Endothelial cell of umbilical vein (primary cell): Measurements from ENCODE around the gene SIX5. TPM values are rescaled to one million over a fixed set of nuclear protein-coding genes. Genes with fewer than 3 reads are reported as not detected.

Experiments used
- BruUV-seq: library from RNA; stranded (reverse); fragments of 400-500 nt; replicated peaks from 2 replicates; lab custom pipeline; 2021; lab: Mats Ljungman, UMichigan
- CTCF ChIA-PET: fragments of 300-600, 350-600 bp; sonication (Branson Sonifier 250); formaldehyde crosslinking; loops from one replicate; lab custom pipeline; 2021; ENCODE audit warnings: antibody characterized with exemption, inconsistent platforms; lab: Charles Lee
- POLR2A ChIA-PET: fragments of 300-600, 350-600 bp; sonication (Branson Sonifier 250); formaldehyde crosslinking; loops from one replicate; lab custom pipeline; 2021; ENCODE audit warnings: antibody characterized with exemption, inconsistent platforms; lab: Charles Lee
- DNase-seq: peaks from one replicate; pipeline ENCODE4 v3.0.0-alpha.2; 2011; ENCODE audit warnings: low read depth, low spot score
- FAIRE-seq: peaks from 2 replicates; lab custom pipeline; 2011; peaks lifted over from hg19 to GRCh38; lab: Jason Lieb, UNC
- H2AFZ ChIP-seq: 2 replicates; pipeline ENCODE4 v1.6.0; 2012; ENCODE audit warnings: low read depth, low read length, control low read depth, inconsistent platforms
- H3K27ac ChIP-seq: 2 replicates; pipeline ENCODE4 v1.5.1; 2011; ENCODE audit warnings: low read depth, mild to moderate bottlenecking, control low read depth, low read length, moderate library complexity; ENCODE audit not compliant: insufficient read depth
- H3K27me3 ChIP-seq, 2 experiments: 2 replicates each; pipeline versions ENCODE4 v1.6.0 to v1.6.1; 2011; ENCODE audit warnings: low read length in 2 of 2, mixed read lengths in 1 of 2; ENCODE audit not compliant: control insufficient read depth in 2 of 2, insufficient read depth in 2 of 2
- H3K36me3 ChIP-seq, 2 experiments: 2 replicates in 1 of 2; 3 replicates in 1 of 2; pipeline ENCODE4 v1.5.1; 2011; ENCODE audit warnings: low read length in 2 of 2, mild to moderate bottlenecking in 1 of 2, moderate library complexity in 1 of 2; ENCODE audit not compliant: control insufficient read depth in 2 of 2, insufficient read depth in 2 of 2; ENCODE audit errors: extremely low read depth in 1 of 2
- H3K4me1 ChIP-seq: 3 replicates; pipeline ENCODE4 v1.5.1; 2011; ENCODE audit warnings: mild to moderate bottlenecking, low read length; ENCODE audit not compliant: control insufficient read depth, insufficient read depth; ENCODE audit errors: extremely low read depth
- H3K4me2 ChIP-seq: 2 replicates; pipeline ENCODE4 v1.6.1; 2011; ENCODE audit warnings: low read length, control low read depth, mixed read lengths; ENCODE audit not compliant: insufficient read depth
- H3K4me3 ChIP-seq, 3 experiments: fragments of 200-600 bp in 1 of 3; sonication (generic), shearing (Covaris generic) in 1 of 3; replicated peaks in 1 of 3; 2 replicates each; pipeline ENCODE4 v1.5.1; 2011 to 2016; ENCODE audit warnings: control low read depth in 3 of 3, low read length in 3 of 3, mild to moderate bottlenecking in 2 of 3, inconsistent platforms in 1 of 3, low read depth in 1 of 3, moderate library complexity in 1 of 3; ENCODE audit not compliant: insufficient read depth in 1 of 3
- H3K79me2 ChIP-seq: 2 replicates; pipeline ENCODE4 v1.6.0; 2012; ENCODE audit warnings: low read length, inconsistent platforms; ENCODE audit not compliant: control insufficient read depth, insufficient read depth
- H3K9ac ChIP-seq: replicated peaks from 2 replicates; pipeline ENCODE3; 2011; ENCODE audit warnings: low read length, control low read depth; ENCODE audit not compliant: insufficient read depth; ENCODE audit errors: extremely low read depth
- H3K9me1 ChIP-seq: replicated peaks from 3 replicates; pipeline ENCODE4 v1.6.0; 2011; ENCODE audit warnings: mild to moderate bottlenecking, low read length; ENCODE audit not compliant: control insufficient read depth, insufficient read depth; ENCODE audit errors: extremely low read depth
- H3K9me3 ChIP-seq: replicated peaks from 2 replicates; pipeline ENCODE4 v1.5.1; 2012; ENCODE audit warnings: low read length, inconsistent platforms; ENCODE audit not compliant: control insufficient read depth, insufficient read depth
- H4K20me1 ChIP-seq: replicated peaks from 2 replicates; pipeline ENCODE3; 2011; ENCODE audit warnings: mild to moderate bottlenecking, low read length; ENCODE audit not compliant: control insufficient read depth, insufficient read depth; ENCODE audit errors: extremely low read depth
- EZH2 ChIP-seq: IDR thresholded peaks from 2 replicates; pipeline ENCODE4 v1.6.1; 2012; ENCODE audit warnings: borderline replicate concordance, low read depth, mild to moderate bottlenecking, moderate library complexity, low read length, inconsistent platforms; ENCODE audit not compliant: severe bottlenecking
- FOS ChIP-seq: IDR thresholded peaks from 2 replicates; pipeline ENCODE4 v1.6.1; 2011; ENCODE audit warnings: mild to moderate bottlenecking, low read length, moderate library complexity, borderline replicate concordance; ENCODE audit not compliant: insufficient read depth
- GATA2 ChIP-seq: IDR thresholded peaks from 2 replicates; pipeline ENCODE4 v1.7.0; 2011; ENCODE audit warnings: low read depth, mild to moderate bottlenecking, moderate library complexity, mixed read lengths, low read length; ENCODE audit not compliant: insufficient read length, insufficient read depth
- JUN ChIP-seq: IDR thresholded peaks from 2 replicates; pipeline ENCODE4 v1.6.1; 2011; ENCODE audit warnings: borderline replicate concordance, low read depth; ENCODE audit not compliant: insufficient read length, insufficient read depth
- MYC ChIP-seq: IDR thresholded peaks from one replicate; pipeline ENCODE4 v1.6.1; 2011; ENCODE audit warnings: mild to moderate bottlenecking, low read depth, low read length
- POLR2A ChIP-seq: IDR thresholded peaks from 2 replicates; pipeline ENCODE4 v1.6.1; 2012; ENCODE audit warnings: low read depth, mild to moderate bottlenecking, control low read depth, low read length
- POLR2AphosphoS5 ChIP-seq: IDR thresholded peaks from 2 replicates; pipeline ENCODE4 v1.6.1; 2012; ENCODE audit warnings: low read depth, mild to moderate bottlenecking, control low read depth, low read length, moderate library complexity; ENCODE audit not compliant: insufficient read depth
- dilution Hi-C: fragments of 300-500 bp; cut with MboI; formaldehyde crosslinking; loops from one replicate; pipeline ENCODE4 v1.15.0; 2019; ENCODE audit warnings: low sequenced_read_pairs; ENCODE audit not compliant: extremely low pct_ligation_motif_present
- intact Hi-C: fragments of 100-400 bp; cut with micrococcal nuclease; formaldehyde crosslinking; loops from one replicate; pipeline ENCODE4 v1.10.0; 2022
- polyA plus RNA-seq, 4 experiments: library from polyadenylated mRNA; depleted of rRNA in 3 of 4; stranded (reverse) in 3 of 4; unstranded in 1 of 4; fragments of >200 nt; gene quantifications; 2 replicates each; pipeline versions ENCODE4 v1.2.1 to v1.2.3, GENCODE V29; 2011 to 2012; ENCODE audit warnings: missing spikeins in 1 of 4
- total RNA-seq: library from RNA; stranded (reverse); gene quantifications from 2 replicates; pipeline ENCODE4 v1.2.3, GENCODE V29; 2021
- TF ChIP-seq, protein P1 (sequence below): IDR thresholded peaks from 2 replicates; pipeline ENCODE4 v1.6.1; 2011; ENCODE audit not compliant: insufficient read depth, insufficient read length
- TF ChIP-seq, protein P2 (sequence below), 2 donors: IDR thresholded peaks; 1 replicate in 1 of 2; 2 replicates in 1 of 2; pipeline ENCODE4 v1.5.1; 2011; ENCODE audit warnings: low read length in 2 of 2, mild to moderate bottlenecking in 2 of 2, moderate library complexity in 2 of 2, control low read depth in 1 of 2, inconsistent platforms in 1 of 2, low read depth in 1 of 2; ENCODE audit not compliant: insufficient read depth in 1 of 2; ENCODE audit errors: extremely low read depth in 1 of 2

The SIX5 gene
- total and polyA plus RNA-seq, 2 donors (not counting 3 experiments of a cell fraction or from before 2014, with no cell fraction given), result 13.1 to 16.7 TPM

GRCh38 chr19:45771311-45771933, 2.4 kb upstream of the SIX5 start:
- peak overlapping the region; percentile 9 for H3K4me2 ChIP-seq
- ChIA-PET CTCF (interaction anchor here (2.5 to 5.1 kb wide), 3 partner anchors 10 to 30 kb away, joined by 29 to 125 read pairs (median 66); partner anchors contain the start of genes DMPK and DMWD), POLR2A (interaction anchor here (1.2 to 1.5 kb wide), 3 partner anchors 41 to 92 kb away, joined by 3 to 4 read pairs (median 3); no protein-coding TSS in a partner anchor)
- no peaks in the 10 kb centered on the region for H3K9me1 ChIP-seq
- H2AFZ ChIP-seq, result no peak overlapping the region
- FAIRE-seq (no peak), DNase-seq (no peak)
- H3K4me3 ChIP-seq, result no peak overlapping the region
- no peaks in the 10 kb centered on the region for H3K9me3 ChIP-seq
- H3K36me3 ChIP-seq, result peaks cover 3% of the 10 kb centered on the region in 2 experiments
- peaks cover 14% of the 10 kb centered on the region for H3K4me1 ChIP-seq
- dilution Hi-C loops, result no loop called here
- H3K27ac ChIP-seq, result no peak overlapping the region
- H3K9ac ChIP-seq, result no peak overlapping the region
- H3K79me2 ChIP-seq, result peaks cover 2% of the 10 kb centered on the region
- BruUV-seq, result no TSS peak
- intact Hi-C loops, result no loop called here
- H4K20me1 ChIP-seq, result no peaks in the 10 kb centered on the region
- TF ChIP-seq POLR2AphosphoS5 (no peak), EZH2 (no peak), GATA2 (no peak), JUN (no peak), MYC (no peak), POLR2A (no peak), FOS (no peak)
- TF ChIP-seq, protein P1, sequence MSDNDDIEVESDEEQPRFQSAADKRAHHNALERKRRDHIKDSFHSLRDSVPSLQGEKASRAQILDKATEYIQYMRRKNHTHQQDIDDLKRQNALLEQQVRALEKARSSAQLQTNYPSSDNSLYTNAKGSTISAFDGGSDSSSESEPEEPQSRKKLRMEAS, result no peak
- TF ChIP-seq, protein P2, sequence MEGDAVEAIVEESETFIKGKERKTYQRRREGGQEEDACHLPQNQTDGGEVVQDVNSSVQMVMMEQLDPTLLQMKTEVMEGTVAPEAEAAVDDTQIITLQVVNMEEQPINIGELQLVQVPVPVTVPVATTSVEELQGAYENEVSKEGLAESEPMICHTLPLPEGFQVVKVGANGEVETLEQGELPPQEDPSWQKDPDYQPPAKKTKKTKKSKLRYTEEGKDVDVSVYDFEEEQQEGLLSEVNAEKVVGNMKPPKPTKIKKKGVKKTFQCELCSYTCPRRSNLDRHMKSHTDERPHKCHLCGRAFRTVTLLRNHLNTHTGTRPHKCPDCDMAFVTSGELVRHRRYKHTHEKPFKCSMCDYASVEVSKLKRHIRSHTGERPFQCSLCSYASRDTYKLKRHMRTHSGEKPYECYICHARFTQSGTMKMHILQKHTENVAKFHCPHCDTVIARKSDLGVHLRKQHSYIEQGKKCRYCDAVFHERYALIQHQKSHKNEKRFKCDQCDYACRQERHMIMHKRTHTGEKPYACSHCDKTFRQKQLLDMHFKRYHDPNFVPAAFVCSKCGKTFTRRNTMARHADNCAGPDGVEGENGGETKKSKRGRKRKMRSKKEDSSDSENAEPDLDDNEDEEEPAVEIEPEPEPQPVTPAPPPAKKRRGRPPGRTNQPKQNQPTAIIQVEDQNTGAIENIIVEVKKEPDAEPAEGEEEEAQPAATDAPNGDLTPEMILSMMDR (IDR thresholded peaks at IDR 0.05; ENCODE audit: extremely low read depth in 1 of 2, insufficient read depth in 1 of 2, low read depth in 1 of 2, low read length in 2 of 2), result no peak
- H3K27me3 ChIP-seq, result no peaks in the 10 kb centered on the region
